PC-3 (cell line): ENCODE data around the gene ANGPTL7. TPM values are rescaled to one million over a fixed set of nuclear protein-coding genes. Genes with fewer than 3 reads are reported as not detected.
A peak's percentile ranks its signal among the peaks of the same experiment; 100 is the strongest.

Source experiments
- ATAC-seq: fragments of 200-7000 bp; cut with Tn5 transposase; 2 replicates; pipeline ENCODE4 v1.9.1; 2020; ENCODE audit warnings: mild to moderate bottlenecking, moderate library complexity
- BruUV-seq: library from RNA; stranded (reverse); fragments of 400-500 nt; replicated peaks from 2 replicates; lab custom pipeline; 2021; lab: Mats Ljungman, UMichigan
- CTCF ChIA-PET: fragments of 300-600 bp; sonication (Branson Sonifier 250); formaldehyde crosslinking; loops from one replicate; lab custom pipeline; 2022; ENCODE audit warnings: antibody characterized with exemption; lab: Charles Lee
- POLR2A ChIA-PET: fragments of 300-600 bp; sonication (Branson Sonifier 250); formaldehyde crosslinking; loops from one replicate; lab custom pipeline; 2022; ENCODE audit warnings: antibody characterized with exemption; ENCODE audit not compliant: unreplicated experiment; lab: Charles Lee
- DNase-seq: peaks from one replicate; pipeline ENCODE4 v3.0.0-alpha.2; 2015
- H2AFZ ChIP-seq: fragments of 300-600 bp; sonication (generic); 2 replicates; pipeline ENCODE4 v1.6.0; 2016; ENCODE audit warnings: antibody characterized with exemption, low read length
- H3F3A ChIP-seq: fragments of 300-600 bp; sonication (generic); one replicate; pipeline ENCODE4 v1.6.0; 2017; ENCODE audit warnings: antibody characterized with exemption, low read length, control low read depth, mild to moderate bottlenecking; ENCODE audit not compliant: unreplicated experiment
- H3K27ac ChIP-seq: fragments of 300-600 bp; sonication (generic); 2 replicates; pipeline ENCODE4 v1.5.1; 2016; ENCODE audit warnings: mild to moderate bottlenecking, low read length
- H3K27me3 ChIP-seq: fragments of 300-600 bp; sonication (generic); 2 replicates; pipeline ENCODE4 v1.6.1; 2016; ENCODE audit warnings: low read length, mixed read lengths
- H3K36me3 ChIP-seq: fragments of 300-600 bp; sonication (generic); 2 replicates; pipeline ENCODE4 v1.6.1; 2016; ENCODE audit warnings: low read depth, mixed run types, low read length, mixed read lengths
- H3K4me1 ChIP-seq: fragments of 300-600 bp; sonication (generic); 2 replicates; pipeline ENCODE4 v1.5.1; 2016; ENCODE audit warnings: low read length; ENCODE audit not compliant: insufficient read depth
- H3K4me2 ChIP-seq: fragments of 300-600 bp; sonication (generic); 2 replicates; pipeline ENCODE4 v1.6.0; 2016; ENCODE audit warnings: low read length
- H3K4me3 ChIP-seq: fragments of 300-600 bp; sonication (generic); 2 replicates; pipeline ENCODE4 v1.5.1; 2016; ENCODE audit warnings: mild to moderate bottlenecking, low read length, mixed read lengths
- H3K79me2 ChIP-seq: fragments of 300-600 bp; sonication (generic); 2 replicates; pipeline ENCODE4 v1.6.1; 2017; ENCODE audit warnings: low read length, mixed read lengths
- H3K9ac ChIP-seq: fragments of 300-600 bp; sonication (generic); 2 replicates; pipeline ENCODE4 v1.6.0; 2016; ENCODE audit warnings: mild to moderate bottlenecking, low read length
- H3K9me2 ChIP-seq: fragments of 300-600 bp; sonication (generic); replicated peaks from 2 replicates; pipeline ENCODE4 v1.6.1; 2016; ENCODE audit warnings: mixed run types, low read length, mixed read lengths
- H3K9me3 ChIP-seq: fragments of 300-600 bp; sonication (generic); 2 replicates; pipeline ENCODE4 v1.6.1; 2016; ENCODE audit warnings: low read length, mixed read lengths
- H4K20me1 ChIP-seq: fragments of 300-600 bp; sonication (generic); 2 replicates; pipeline ENCODE4 v1.6.1; 2016; ENCODE audit warnings: low read length, mixed read lengths
- CTCF ChIP-seq: fragments of 300-600 bp; sonication (generic); conservative IDR thresholded peaks from 2 replicates; pipeline ENCODE4 v1.5.1; 2017; ENCODE audit warnings: antibody characterized with exemption, low read depth, mild to moderate bottlenecking, low read length
- EZH2 ChIP-seq: fragments of 300-600 bp; sonication (generic); IDR thresholded peaks from one replicate; pipeline ENCODE4 v1.6.1; 2017; ENCODE audit warnings: antibody characterized with exemption, mild to moderate bottlenecking, low read length; ENCODE audit not compliant: unreplicated experiment
- EZH2phosphoT487 ChIP-seq: fragments of 300-600 bp; sonication (generic); IDR thresholded peaks from 2 replicates; pipeline ENCODE4 v1.6.1; 2018; ENCODE audit warnings: mild to moderate bottlenecking, antibody characterized with exemption, low read length, borderline replicate concordance
- intact Hi-C: fragments of 100-400 bp; cut with micrococcal nuclease; formaldehyde crosslinking; loops from 2 replicates; pipeline ENCODE4 v1.9.0; 2023
- total RNA-seq: library from RNA; depleted of rRNA; stranded (reverse); fragments of >200 nt; gene quantifications from 2 replicates; pipeline ENCODE4 v1.2.3, GENCODE V29; 2014

ANGPTL7 gene
- total RNA-seq, 1 experiment from 2014 or later: not detected

DNA sequence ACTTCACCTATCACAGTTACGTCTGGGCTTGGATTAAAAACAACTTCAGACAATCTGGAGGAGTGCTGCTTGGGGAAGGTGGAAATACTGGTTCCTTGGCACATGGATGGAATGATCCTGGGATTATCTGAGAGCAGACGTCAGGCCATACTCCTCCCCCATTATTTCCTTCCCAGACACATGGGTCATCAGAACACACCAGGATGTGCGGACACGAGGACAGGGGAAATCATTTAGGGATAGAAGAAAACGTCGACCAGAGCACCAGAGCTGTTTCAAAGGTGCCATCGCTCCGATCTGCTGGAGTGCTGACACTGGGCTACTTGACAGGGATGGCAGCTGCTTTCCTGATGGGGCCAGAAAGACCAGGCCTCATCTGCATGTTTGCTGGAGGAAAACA, 31.8 kb upstream of the ANGPTL7 start:
- Histone ChIP-seq H3K79me2 (0 out of 2 replicates have a peak, but pooled peaks cover 6% of the 10 kb centered on the region), H3K27ac (peak overlapping the region; percentile 86), H3K27me3 (no peaks in the 10 kb centered on the region), H3K4me3 (no peak overlapping the region), H3K9me3 (no peaks in the 10 kb centered on the region), H3K9me2 (no peaks in the 10 kb centered on the region), H3K36me3 (peaks cover 12% of the 10 kb centered on the region), H3K9ac (peak overlapping the region; percentile 56), H3K4me1 (peaks cover 45% of the 10 kb centered on the region), H3F3A (peaks cover 12% of the 10 kb centered on the region), H3K4me2 (peak overlapping the region; percentile 22), H2AFZ (no peak overlapping the region), H4K20me1 (no peaks in the 10 kb centered on the region)
- ChIA-PET CTCF (no interaction called here), POLR2A (no interaction called here)
- ATAC-seq (no peak), DNase-seq (peak; percentile 31)
- intact Hi-C loops: loop anchor here (2.0 kb wide), 1 partner anchor 23 kb away; no protein-coding TSS in a partner anchor
- BruUV-seq: no TSS peak
- no peak for TF ChIP-seq EZH2phosphoT487
- no peak for TF ChIP-seq EZH2
- TF ChIP-seq CTCF: no peak

GRCh38 chr1:11157867-11158266, 31.3 kb upstream of the ANGPTL7 start:
- H2AFZ ChIP-seq: no peak overlapping the region
- no peaks in the 10 kb centered on the region for H3K27me3 ChIP-seq
- ATAC-seq: 0 out of 2 replicates have a peak, but pooled peaks have one; percentile 3
- CTCF ChIA-PET: interaction anchor here (1.0 to 1.2 kb wide), 2 partner anchors 10 to 60 kb away, joined by 3 to 10 read pairs; no protein-coding TSS in a partner anchor
- 0 out of 2 replicates have a peak, but pooled peaks cover 6% of the 10 kb centered on the region for H3K79me2 ChIP-seq
- H3K36me3 ChIP-seq: peaks cover 12% of the 10 kb centered on the region
- no TSS peak for BruUV-seq
- intact Hi-C loops: loop anchor here (1.0 to 2.0 kb wide), 3 partner anchors 23 to 59 kb away; partner anchors contain the start of gene EXOSC10
- no peaks in the 10 kb centered on the region for H3K9me2 ChIP-seq
- H3K9me3 ChIP-seq: no peaks in the 10 kb centered on the region
- DNase-seq: no peak
- peaks cover 12% of the 10 kb centered on the region for H3F3A ChIP-seq
- POLR2A ChIA-PET: no interaction called here
- TF ChIP-seq EZH2: no peak
- TF ChIP-seq CTCF: no peak
- TF ChIP-seq EZH2phosphoT487: no peak
- H3K27ac ChIP-seq: peak overlapping the region; percentile 86
- H3K9ac ChIP-seq: peak overlapping the region; percentile 56
- no peaks in the 10 kb centered on the region for H4K20me1 ChIP-seq
- H3K4me3 ChIP-seq: peak overlapping the region; percentile 8; the same call in 1 of the 2 replicates
- peak overlapping the region; percentile 60 for H3K4me2 ChIP-seq
- peaks cover 41% of the 10 kb centered on the region for H3K4me1 ChIP-seq

GRCh38 chr1:11158291-11158690, 30.9 kb upstream of the ANGPTL7 start:
- POLR2A ChIA-PET: no interaction called here
- H3K9me2 ChIP-seq: no peaks in the 10 kb centered on the region
- H4K20me1 ChIP-seq: no peaks in the 10 kb centered on the region
- 0 out of 2 replicates have a peak, but pooled peaks cover 6% of the 10 kb centered on the region for H3K79me2 ChIP-seq
- no peaks in the 10 kb centered on the region for H3K9me3 ChIP-seq
- DNase-seq (peak; percentile 43), ATAC-seq (peak; percentile 23; the same call in 1 of the 2 replicates)
- H3K36me3 ChIP-seq: peaks cover 12% of the 10 kb centered on the region
- H3K27me3 ChIP-seq: no peaks in the 10 kb centered on the region
- peak overlapping the region; percentile 86 for H3K27ac ChIP-seq
- intact Hi-C loops: loop anchor here (1.0 to 2.0 kb wide), 2 partner anchors 24 to 59 kb away; partner anchors contain the start of gene EXOSC10
- H2AFZ ChIP-seq: no peak overlapping the region
- TF ChIP-seq CTCF: peak; percentile 37; the same call in 1 of the 2 replicates
- TF ChIP-seq EZH2: no peak
- no peak for TF ChIP-seq EZH2phosphoT487
- peaks cover 39% of the 10 kb centered on the region for H3K4me1 ChIP-seq
- peak overlapping the region; percentile 8; the same call in 1 of the 2 replicates for H3K4me3 ChIP-seq
- no TSS peak for BruUV-seq
- peaks cover 12% of the 10 kb centered on the region for H3F3A ChIP-seq
- CTCF ChIA-PET: interaction anchor here (0.8 to 1.2 kb wide), 3 partner anchors 11 to 60 kb away, joined by 3 to 10 read pairs (median 4); no protein-coding TSS in a partner anchor
- H3K4me2 ChIP-seq: peak overlapping the region; percentile 60
- peak overlapping the region; percentile 56 for H3K9ac ChIP-seq
